Measurements from ENCODE around the gene HCAR2.

DNA sequence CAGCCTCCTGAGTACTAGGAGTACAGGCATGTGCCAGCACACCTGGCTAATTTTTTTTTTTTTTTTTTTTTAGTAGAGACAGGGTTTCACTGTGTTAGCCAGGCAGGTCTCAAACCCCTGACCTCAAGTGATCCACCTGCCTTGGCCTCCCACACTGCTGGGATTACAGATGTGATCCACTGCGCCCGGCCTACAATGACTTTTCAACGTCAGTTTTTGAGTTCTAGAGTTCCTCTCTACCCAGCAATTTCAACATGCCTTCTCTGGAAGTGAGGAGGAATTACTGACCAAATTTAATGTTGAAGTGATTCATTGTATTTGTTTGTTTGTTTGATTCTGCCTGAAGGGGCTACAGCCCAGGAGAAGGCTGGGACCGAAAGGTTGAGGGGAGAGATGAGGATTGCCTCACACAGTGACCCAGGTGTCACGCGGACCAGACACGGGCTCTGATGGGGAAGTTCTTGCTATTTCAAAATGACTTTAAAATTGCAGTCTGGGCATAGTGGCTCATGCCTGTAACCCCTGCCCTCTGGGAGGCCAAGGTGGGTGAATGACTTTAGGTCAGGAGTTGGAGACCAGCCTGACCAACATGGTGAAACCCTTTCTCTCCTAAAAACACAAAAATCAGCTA, 40.9 kb upstream of the HCAR2 start:
- TF ChIP-seq, protein P1, sequence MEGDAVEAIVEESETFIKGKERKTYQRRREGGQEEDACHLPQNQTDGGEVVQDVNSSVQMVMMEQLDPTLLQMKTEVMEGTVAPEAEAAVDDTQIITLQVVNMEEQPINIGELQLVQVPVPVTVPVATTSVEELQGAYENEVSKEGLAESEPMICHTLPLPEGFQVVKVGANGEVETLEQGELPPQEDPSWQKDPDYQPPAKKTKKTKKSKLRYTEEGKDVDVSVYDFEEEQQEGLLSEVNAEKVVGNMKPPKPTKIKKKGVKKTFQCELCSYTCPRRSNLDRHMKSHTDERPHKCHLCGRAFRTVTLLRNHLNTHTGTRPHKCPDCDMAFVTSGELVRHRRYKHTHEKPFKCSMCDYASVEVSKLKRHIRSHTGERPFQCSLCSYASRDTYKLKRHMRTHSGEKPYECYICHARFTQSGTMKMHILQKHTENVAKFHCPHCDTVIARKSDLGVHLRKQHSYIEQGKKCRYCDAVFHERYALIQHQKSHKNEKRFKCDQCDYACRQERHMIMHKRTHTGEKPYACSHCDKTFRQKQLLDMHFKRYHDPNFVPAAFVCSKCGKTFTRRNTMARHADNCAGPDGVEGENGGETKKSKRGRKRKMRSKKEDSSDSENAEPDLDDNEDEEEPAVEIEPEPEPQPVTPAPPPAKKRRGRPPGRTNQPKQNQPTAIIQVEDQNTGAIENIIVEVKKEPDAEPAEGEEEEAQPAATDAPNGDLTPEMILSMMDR (conservative IDR thresholded peaks at IDR 0.05; ENCODE audit: low read length), result no peak
- no peak for TF ChIP-seq EZH2phosphoT487 (IDR thresholded peaks at IDR 0.05; ENCODE audit: borderline replicate concordance)

Data from Loucy (cell line).